ENCODE data around the gene VMP1. TPM values are rescaled to one million over a fixed set of nuclear protein-coding genes. Genes with fewer than 3 reads are reported as not detected.
A peak's percentile ranks its signal among the peaks of the same experiment; 100 is the strongest.

The VMP1 gene
- total and polyA plus RNA-seq, 2 of the 13 experiments (the other 11 are each of a cell fraction or from before 2014, with no cell fraction given), result 186 to 271 TPM

- TF ChIP-seq, protein P1, sequence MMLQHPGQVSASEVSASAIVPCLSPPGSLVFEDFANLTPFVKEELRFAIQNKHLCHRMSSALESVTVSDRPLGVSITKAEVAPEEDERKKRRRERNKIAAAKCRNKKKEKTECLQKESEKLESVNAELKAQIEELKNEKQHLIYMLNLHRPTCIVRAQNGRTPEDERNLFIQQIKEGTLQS (CRISPR knock-in tag; IDR thresholded peaks at IDR 0.05), result no peak
- TF ChIP-seq HOXD1 (CRISPR knock-in tag; IDR thresholded peaks at IDR 0.05), result no peak
These were observed 123.5 kb downstream of the VMP1 start (continued) for GRCh38 chr17:59830846-59831486.

- Histone ChIP-seq H3K27ac (ENCODE audit: extremely low read length, insufficient read depth, low read length) (peak overlapping the region; percentile 90), H3K4me1 (ENCODE audit: insufficient read depth, low read length) (peaks cover 70% of the 10 kb centered on the region), H3K4me2 (ENCODE audit: low read depth, low read length) (no peak overlapping the region), H2AFZ (ENCODE audit: low read length) (no peak overlapping the region), H3K79me2 (ENCODE audit: insufficient read depth, low read length) (peaks cover 17% of the 10 kb centered on the region), H3K27me3 (ENCODE audit: control insufficient read depth in 1 of 2, insufficient read depth in 2 of 2, low read length in 2 of 2) (no peaks in the 10 kb centered on the region; a peak in 1 of 5 replicates), H3K9me3 (ENCODE audit: low read length) (no peaks in the 10 kb centered on the region), H3K36me3 (replicated peaks in 1 of 2; ENCODE audit: control insufficient read depth in 1 of 2, insufficient read depth in 2 of 2, low read length in 2 of 2) (no peaks in the 10 kb centered on the region; a peak in 2 of 5 replicates), H4K20me1 (ENCODE audit: insufficient read depth, low read length) (no peaks in the 10 kb centered on the region; the same call in 1 of the 2 replicates), H3K4me3 (replicated peaks in 1 of 3; ENCODE audit: insufficient read depth in 1 of 3, low read depth in 2 of 3, low read length in 3 of 3) (no peak overlapping the region), H3K9ac (ENCODE audit: insufficient read depth, low read depth, low read length) (no peak overlapping the region)
- intact Hi-C loops (cut with micrococcal nuclease; ENCODE audit: unreplicated experiment), result loop anchor here (1.0 kb wide), 1 partner anchor 47 kb away; no protein-coding TSS in a partner anchor
- ChIA-PET POLR2A (interaction anchor here (0.7 to 20.0 kb wide), 6 partner anchors 14 to 79 kb away, joined by 4 to 501 read pairs (median 4); no protein-coding TSS in a partner anchor), CTCF (ENCODE audit: low intra/inter-chr PET ratio, low total read pairs) (interaction anchor here (0.9 kb wide), 1 partner anchor 79 kb away, joined by 3 read pairs; no protein-coding TSS in a partner anchor)
- DNase-seq (ENCODE audit: low spot score) (peak; percentile 80), FAIRE-seq (no peak), ATAC-seq (no peak)
- in situ Hi-C loops (cut with HindIII; ENCODE audit: extremely low pct_ligation_motif_present, low pct_unique_long_range_greater_than_20kb), result no loop called here
- BruUV-seq (replicated peaks), result no TSS peak
- WGBS (ENCODE audit: low lambda C conversion rate), result 68% methylated on average over 4 of the region's 4 CpGs
- TF ChIP-seq HNF4A (CRISPR knock-in tag; IDR thresholded peaks at IDR 0.05), result peak; percentile 18; the same call in 1 of the 2 replicates
- TF ChIP-seq, protein P2, sequence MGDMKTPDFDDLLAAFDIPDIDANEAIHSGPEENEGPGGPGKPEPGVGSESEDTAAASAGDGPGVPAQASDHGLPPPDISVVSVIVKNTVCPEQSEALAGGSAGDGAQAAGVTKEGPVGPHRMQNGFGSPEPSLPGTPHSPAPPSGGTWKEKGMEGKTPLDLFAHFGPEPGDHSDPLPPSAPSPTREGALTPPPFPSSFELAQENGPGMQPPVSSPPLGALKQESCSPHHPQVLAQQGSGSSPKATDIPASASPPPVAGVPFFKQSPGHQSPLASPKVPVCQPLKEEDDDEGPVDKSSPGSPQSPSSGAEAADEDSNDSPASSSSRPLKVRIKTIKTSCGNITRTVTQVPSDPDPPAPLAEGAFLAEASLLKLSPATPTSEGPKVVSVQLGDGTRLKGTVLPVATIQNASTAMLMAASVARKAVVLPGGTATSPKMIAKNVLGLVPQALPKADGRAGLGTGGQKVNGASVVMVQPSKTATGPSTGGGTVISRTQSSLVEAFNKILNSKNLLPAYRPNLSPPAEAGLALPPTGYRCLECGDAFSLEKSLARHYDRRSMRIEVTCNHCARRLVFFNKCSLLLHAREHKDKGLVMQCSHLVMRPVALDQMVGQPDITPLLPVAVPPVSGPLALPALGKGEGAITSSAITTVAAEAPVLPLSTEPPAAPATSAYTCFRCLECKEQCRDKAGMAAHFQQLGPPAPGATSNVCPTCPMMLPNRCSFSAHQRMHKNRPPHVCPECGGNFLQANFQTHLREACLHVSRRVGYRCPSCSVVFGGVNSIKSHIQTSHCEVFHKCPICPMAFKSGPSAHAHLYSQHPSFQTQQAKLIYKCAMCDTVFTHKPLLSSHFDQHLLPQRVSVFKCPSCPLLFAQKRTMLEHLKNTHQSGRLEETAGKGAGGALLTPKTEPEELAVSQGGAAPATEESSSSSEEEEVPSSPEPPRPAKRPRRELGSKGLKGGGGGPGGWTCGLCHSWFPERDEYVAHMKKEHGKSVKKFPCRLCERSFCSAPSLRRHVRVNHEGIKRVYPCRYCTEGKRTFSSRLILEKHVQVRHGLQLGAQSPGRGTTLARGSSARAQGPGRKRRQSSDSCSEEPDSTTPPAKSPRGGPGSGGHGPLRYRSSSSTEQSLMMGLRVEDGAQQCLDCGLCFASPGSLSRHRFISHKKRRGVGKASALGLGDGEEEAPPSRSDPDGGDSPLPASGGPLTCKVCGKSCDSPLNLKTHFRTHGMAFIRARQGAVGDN (CRISPR knock-in tag; IDR thresholded peaks at IDR 0.05), result 0 out of 2 replicates have a peak, but pooled peaks have one; percentile 0
- TF ChIP-seq ZNF598 (CRISPR knock-in tag; IDR thresholded peaks at IDR 0.05; ENCODE audit: borderline replicate concordance), result no peak
- TF ChIP-seq EP300 (IDR thresholded peaks at IDR 0.05; ENCODE audit: low read depth in 2 of 2, low read length in 2 of 2), result peak in 1 of 2 experiments; percentile 70; a peak in 1 of 4 replicates
- peak; percentile 67; the same call in 1 of the 2 replicates for TF ChIP-seq EP300 (CRISPR knock-in tag; IDR thresholded peaks at IDR 0.05; ENCODE audit: borderline replicate concordance)
- TF ChIP-seq SOX13 (IDR thresholded peaks at IDR 0.05), result no peak
- peak in 1 of 2 experiments; percentile 28; a peak in 1 of 4 replicates for TF ChIP-seq SOX13 (CRISPR knock-in tag; conservative IDR thresholded peaks at IDR 0.05 in 1 of 2, IDR thresholded peaks at IDR 0.05 in 1 of 2)
- peak; percentile 48; the same call in 1 of the 2 replicates for TF ChIP-seq CEBPG (CRISPR knock-in tag; IDR thresholded peaks at IDR 0.05)
- TF ChIP-seq BHLHE40 (IDR thresholded peaks at IDR 0.05; ENCODE audit: low read length), result no peak
- TF ChIP-seq TCF7 (IDR thresholded peaks at IDR 0.05; ENCODE audit: low read depth), result peak; percentile 49
- TF ChIP-seq NCOR1 (IDR thresholded peaks at IDR 0.05; ENCODE audit: borderline replicate concordance, low read length), result peak; percentile 55; the same call in 1 of the 2 replicates
- peak; percentile 72 for TF ChIP-seq NCOA2 (CRISPR knock-in tag; IDR thresholded peaks at IDR 0.05)
These were observed 125.5 kb downstream of the VMP1 start for GRCh38 chr17:59832883-59833379.
